ENCODE results near the gene RASIP1. TPM values are rescaled to one million over a fixed set of nuclear protein-coding genes. Genes with fewer than 3 reads are reported as not detected.

The RASIP1 gene
- total and polyA plus RNA-seq, 2 of the 8 experiments (the other 6 are each of a cell fraction or from before 2014, with no cell fraction given), result 9.3 to 11.4 TPM

- TF ChIP-seq, protein P1, sequence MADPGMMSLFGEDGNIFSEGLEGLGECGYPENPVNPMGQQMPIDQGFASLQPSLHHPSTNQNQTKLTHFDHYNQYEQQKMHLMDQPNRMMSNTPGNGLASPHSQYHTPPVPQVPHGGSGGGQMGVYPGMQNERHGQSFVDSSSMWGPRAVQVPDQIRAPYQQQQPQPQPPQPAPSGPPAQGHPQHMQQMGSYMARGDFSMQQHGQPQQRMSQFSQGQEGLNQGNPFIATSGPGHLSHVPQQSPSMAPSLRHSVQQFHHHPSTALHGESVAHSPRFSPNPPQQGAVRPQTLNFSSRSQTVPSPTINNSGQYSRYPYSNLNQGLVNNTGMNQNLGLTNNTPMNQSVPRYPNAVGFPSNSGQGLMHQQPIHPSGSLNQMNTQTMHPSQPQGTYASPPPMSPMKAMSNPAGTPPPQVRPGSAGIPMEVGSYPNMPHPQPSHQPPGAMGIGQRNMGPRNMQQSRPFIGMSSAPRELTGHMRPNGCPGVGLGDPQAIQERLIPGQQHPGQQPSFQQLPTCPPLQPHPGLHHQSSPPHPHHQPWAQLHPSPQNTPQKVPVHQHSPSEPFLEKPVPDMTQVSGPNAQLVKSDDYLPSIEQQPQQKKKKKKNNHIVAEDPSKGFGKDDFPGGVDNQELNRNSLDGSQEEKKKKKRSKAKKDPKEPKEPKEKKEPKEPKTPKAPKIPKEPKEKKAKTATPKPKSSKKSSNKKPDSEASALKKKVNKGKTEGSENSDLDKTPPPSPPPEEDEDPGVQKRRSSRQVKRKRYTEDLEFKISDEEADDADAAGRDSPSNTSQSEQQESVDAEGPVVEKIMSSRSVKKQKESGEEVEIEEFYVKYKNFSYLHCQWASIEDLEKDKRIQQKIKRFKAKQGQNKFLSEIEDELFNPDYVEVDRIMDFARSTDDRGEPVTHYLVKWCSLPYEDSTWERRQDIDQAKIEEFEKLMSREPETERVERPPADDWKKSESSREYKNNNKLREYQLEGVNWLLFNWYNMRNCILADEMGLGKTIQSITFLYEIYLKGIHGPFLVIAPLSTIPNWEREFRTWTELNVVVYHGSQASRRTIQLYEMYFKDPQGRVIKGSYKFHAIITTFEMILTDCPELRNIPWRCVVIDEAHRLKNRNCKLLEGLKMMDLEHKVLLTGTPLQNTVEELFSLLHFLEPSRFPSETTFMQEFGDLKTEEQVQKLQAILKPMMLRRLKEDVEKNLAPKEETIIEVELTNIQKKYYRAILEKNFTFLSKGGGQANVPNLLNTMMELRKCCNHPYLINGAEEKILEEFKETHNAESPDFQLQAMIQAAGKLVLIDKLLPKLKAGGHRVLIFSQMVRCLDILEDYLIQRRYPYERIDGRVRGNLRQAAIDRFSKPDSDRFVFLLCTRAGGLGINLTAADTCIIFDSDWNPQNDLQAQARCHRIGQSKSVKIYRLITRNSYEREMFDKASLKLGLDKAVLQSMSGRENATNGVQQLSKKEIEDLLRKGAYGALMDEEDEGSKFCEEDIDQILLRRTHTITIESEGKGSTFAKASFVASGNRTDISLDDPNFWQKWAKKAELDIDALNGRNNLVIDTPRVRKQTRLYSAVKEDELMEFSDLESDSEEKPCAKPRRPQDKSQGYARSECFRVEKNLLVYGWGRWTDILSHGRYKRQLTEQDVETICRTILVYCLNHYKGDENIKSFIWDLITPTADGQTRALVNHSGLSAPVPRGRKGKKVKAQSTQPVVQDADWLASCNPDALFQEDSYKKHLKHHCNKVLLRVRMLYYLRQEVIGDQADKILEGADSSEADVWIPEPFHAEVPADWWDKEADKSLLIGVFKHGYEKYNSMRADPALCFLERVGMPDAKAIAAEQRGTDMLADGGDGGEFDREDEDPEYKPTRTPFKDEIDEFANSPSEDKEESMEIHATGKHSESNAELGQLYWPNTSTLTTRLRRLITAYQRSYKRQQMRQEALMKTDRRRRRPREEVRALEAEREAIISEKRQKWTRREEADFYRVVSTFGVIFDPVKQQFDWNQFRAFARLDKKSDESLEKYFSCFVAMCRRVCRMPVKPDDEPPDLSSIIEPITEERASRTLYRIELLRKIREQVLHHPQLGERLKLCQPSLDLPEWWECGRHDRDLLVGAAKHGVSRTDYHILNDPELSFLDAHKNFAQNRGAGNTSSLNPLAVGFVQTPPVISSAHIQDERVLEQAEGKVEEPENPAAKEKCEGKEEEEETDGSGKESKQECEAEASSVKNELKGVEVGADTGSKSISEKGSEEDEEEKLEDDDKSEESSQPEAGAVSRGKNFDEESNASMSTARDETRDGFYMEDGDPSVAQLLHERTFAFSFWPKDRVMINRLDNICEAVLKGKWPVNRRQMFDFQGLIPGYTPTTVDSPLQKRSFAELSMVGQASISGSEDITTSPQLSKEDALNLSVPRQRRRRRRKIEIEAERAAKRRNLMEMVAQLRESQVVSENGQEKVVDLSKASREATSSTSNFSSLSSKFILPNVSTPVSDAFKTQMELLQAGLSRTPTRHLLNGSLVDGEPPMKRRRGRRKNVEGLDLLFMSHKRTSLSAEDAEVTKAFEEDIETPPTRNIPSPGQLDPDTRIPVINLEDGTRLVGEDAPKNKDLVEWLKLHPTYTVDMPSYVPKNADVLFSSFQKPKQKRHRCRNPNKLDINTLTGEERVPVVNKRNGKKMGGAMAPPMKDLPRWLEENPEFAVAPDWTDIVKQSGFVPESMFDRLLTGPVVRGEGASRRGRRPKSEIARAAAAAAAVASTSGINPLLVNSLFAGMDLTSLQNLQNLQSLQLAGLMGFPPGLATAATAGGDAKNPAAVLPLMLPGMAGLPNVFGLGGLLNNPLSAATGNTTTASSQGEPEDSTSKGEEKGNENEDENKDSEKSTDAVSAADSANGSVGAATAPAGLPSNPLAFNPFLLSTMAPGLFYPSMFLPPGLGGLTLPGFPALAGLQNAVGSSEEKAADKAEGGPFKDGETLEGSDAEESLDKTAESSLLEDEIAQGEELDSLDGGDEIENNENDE (IDR thresholded peaks at IDR 0.05; ENCODE audit: insufficient replicate concordance, low read length), result no peak
- TF ChIP-seq TAF7 (optimal IDR thresholded peaks at IDR 0.05; ENCODE audit: borderline replicate concordance, low read depth, low read length), result no peak
- TF ChIP-seq EZH2 (IDR thresholded peaks at IDR 0.05; ENCODE audit: low read depth, low read length, severe bottlenecking), result no peak
- TF ChIP-seq PHF8 (conservative IDR thresholded peaks at IDR 0.05; ENCODE audit: low read depth, low read length), result no peak
- no peak for TF ChIP-seq JUND (IDR thresholded peaks at IDR 0.05; ENCODE audit: low read length)
- no peak for TF ChIP-seq SP2 (IDR thresholded peaks at IDR 0.05; ENCODE audit: low read length)
- TF ChIP-seq TCF12 (IDR thresholded peaks at IDR 0.05; ENCODE audit: low read depth, low read length), result no peak
- no peak for TF ChIP-seq SIN3A (conservative IDR thresholded peaks at IDR 0.05 in 1 of 2, IDR thresholded peaks at IDR 0.05 in 1 of 2; ENCODE audit: low read depth in 1 of 2, low read length in 2 of 2)
- TF ChIP-seq NANOG (IDR thresholded peaks at IDR 0.05; ENCODE audit: insufficient read depth, low read depth, low read length, poor library complexity, severe bottlenecking), result no peak
- TF ChIP-seq POU5F1 (IDR thresholded peaks at IDR 0.05; ENCODE audit: low read depth, low read length), result no peak
- no peak for TF ChIP-seq CBX5 (IDR thresholded peaks at IDR 0.05; ENCODE audit: low read depth, low read length)
Measured at GRCh38 chr19:48772503-48772953, 32.1 kb upstream of the RASIP1 start (continued).

Data from H1 (cell line).